ENCODE measurements around the gene SPEG. TPM values are rescaled to one million over a fixed set of nuclear protein-coding genes. Genes with fewer than 3 reads are reported as not detected.

SPEG gene
- total and polyA plus RNA-seq, 2 donors (not counting 3 experiments of a cell fraction or from before 2014, with no cell fraction given) = 0.84 to 3.5 TPM

- H3K79me2 ChIP-seq (ENCODE audit: control insufficient read depth, insufficient read depth, low read length) = no peaks in the 10 kb centered on the region
- peaks cover 9% of the 10 kb centered on the region for H3K4me1 ChIP-seq (ENCODE audit: control insufficient read depth, extremely low read depth, insufficient read depth, low read length)
- peaks cover 0 to 16% of the 10 kb centered on the region in 2 experiments for H3K36me3 ChIP-seq (ENCODE audit: control insufficient read depth in 2 of 2, extremely low read depth in 1 of 2, insufficient read depth in 2 of 2, low read length in 2 of 2)
- DNase-seq (ENCODE audit: low read depth, low spot score) (no peak), FAIRE-seq (no peak)
- dilution Hi-C loops (cut with MboI; ENCODE audit: extremely low pct_ligation_motif_present, low sequenced_read_pairs) (no loop called here), intact Hi-C loops (cut with micrococcal nuclease) (loop anchor here (1.0 to 10.0 kb wide), 6 partner anchors 92 to 824 kb away; partner anchors contain the start of genes CNOT9, DNAJB2, GMPPA and STK11IP)
- H3K9me1 ChIP-seq (replicated peaks; ENCODE audit: control insufficient read depth, extremely low read depth, insufficient read depth, low read length) = no peaks in the 10 kb centered on the region
- BruUV-seq (replicated peaks) = no TSS peak
- no peak overlapping the region for H3K9ac ChIP-seq (replicated peaks; ENCODE audit: extremely low read depth, insufficient read depth, low read length)
- H3K27me3 ChIP-seq (ENCODE audit: control insufficient read depth in 2 of 2, insufficient read depth in 2 of 2, low read length in 2 of 2) = peaks cover 2% of the 10 kb centered on the region in 2 experiments
- H2AFZ ChIP-seq (ENCODE audit: low read depth, low read length) = peak overlapping the region; percentile 94
- no peaks in the 10 kb centered on the region for H3K9me3 ChIP-seq (replicated peaks; ENCODE audit: control insufficient read depth, insufficient read depth, low read length)
- no peaks in the 10 kb centered on the region for H4K20me1 ChIP-seq (replicated peaks; ENCODE audit: control insufficient read depth, extremely low read depth, insufficient read depth, low read length)
- POLR2A ChIA-PET = interaction anchor here (0.7 kb wide), 1 partner anchor 42 kb away, joined by 3 read pairs; no protein-coding TSS in a partner anchor
- peak overlapping the region in 1 of 3 experiments; percentile 46 for H3K4me3 ChIP-seq (replicated peaks in 1 of 3; ENCODE audit: insufficient read depth in 1 of 3, low read depth in 1 of 3, low read length in 3 of 3)
- TF ChIP-seq FOS (IDR thresholded peaks at IDR 0.05; ENCODE audit: borderline replicate concordance, insufficient read depth, low read length) (no peak), EZH2 (IDR thresholded peaks at IDR 0.05; ENCODE audit: borderline replicate concordance, low read depth, low read length, severe bottlenecking) (no peak), POLR2AphosphoS5 (IDR thresholded peaks at IDR 0.05; ENCODE audit: insufficient read depth, low read depth, low read length) (no peak), CTCF (IDR thresholded peaks at IDR 0.05; ENCODE audit: extremely low read depth in 1 of 2, insufficient read depth in 1 of 2, low read depth in 1 of 2, low read length in 2 of 2) (no peak), GATA2 (IDR thresholded peaks at IDR 0.05; ENCODE audit: insufficient read depth, insufficient read length, low read depth, low read length) (no peak), POLR2A (IDR thresholded peaks at IDR 0.05; ENCODE audit: low read depth, low read length) (no peak), MYC (IDR thresholded peaks at IDR 0.05; ENCODE audit: low read depth, low read length) (no peak), JUN (IDR thresholded peaks at IDR 0.05; ENCODE audit: borderline replicate concordance, insufficient read depth, insufficient read length, low read depth) (no peak), MAX (IDR thresholded peaks at IDR 0.05; ENCODE audit: insufficient read depth, insufficient read length) (no peak)
- peak overlapping the region; percentile 87 for H3K4me2 ChIP-seq (ENCODE audit: insufficient read depth, low read length)
- no peak overlapping the region for H3K27ac ChIP-seq (ENCODE audit: insufficient read depth, low read depth, low read length)
- CTCF ChIA-PET = interaction anchor here (0.7 to 6.4 kb wide), 10 partner anchors 10 to 409 kb away, joined by 3 to 50 read pairs (median 7); partner anchors contain the start of genes GLB1L, GMPPA and STK16
Observed at GRCh38 chr2:219388907-219389156, 45.8 kb upstream of the SPEG start.
